Adipocyte (in vitro differentiated cells): ENCODE results near the gene MAP3K21.
A peak's percentile ranks its signal among the peaks of the same experiment; 100 is the strongest.

Experiments used
- DNase-seq: peaks from one replicate; pipeline ENCODE4 v3.0.0-alpha.2; 2015; ENCODE audit warnings: low read depth
- H3K27me3 ChIP-seq: replicated peaks from 2 replicates; pipeline ENCODE4 v1.7.0; 2013; ENCODE audit warnings: mild to moderate bottlenecking, low read length, moderate library complexity; ENCODE audit not compliant: control insufficient read depth, insufficient read depth
- H3K36me3 ChIP-seq: 2 replicates; pipeline ENCODE4 v1.7.0; 2013; ENCODE audit warnings: low read length, mild to moderate bottlenecking, moderate library complexity; ENCODE audit not compliant: control insufficient read depth, insufficient read depth, severe bottlenecking
- H3K4me1 ChIP-seq: 2 replicates; pipeline ENCODE4 v1.7.0; 2013; ENCODE audit warnings: mild to moderate bottlenecking, low read length, moderate library complexity; ENCODE audit not compliant: control insufficient read depth, insufficient read depth
- H3K4me3 ChIP-seq: 2 replicates; pipeline ENCODE4 v1.7.0; 2013; ENCODE audit warnings: mild to moderate bottlenecking, low read length, moderate library complexity
- H3K9ac ChIP-seq: 2 replicates; pipeline ENCODE4 v1.7.0; 2013; ENCODE audit warnings: mild to moderate bottlenecking, low read length, moderate library complexity
- H3K9me3 ChIP-seq: 2 replicates; pipeline ENCODE4 v1.7.0; 2013; ENCODE audit warnings: mild to moderate bottlenecking, low read length, moderate library complexity; ENCODE audit not compliant: control insufficient read depth

Gene MAP3K21

GRCh38 chr1:233327651-233328141 lies at the start of gene MAP3K21:
TSS of gene MAP3K21 (plus strand) at chr1:233327724. CDS start at chr1:233328029, 305 bp downstream.
- Histone ChIP-seq H3K4me1 (no peaks in the 10 kb centered on the region), H3K4me3 (peak within 1 kb of the TSS; percentile 77), H3K27me3 (peaks cover 11% of the 10 kb centered on the region), H3K9me3 (no peaks in the 10 kb centered on the region), H3K36me3 (no peaks in the 10 kb centered on the region), H3K9ac (no peak within 1 kb of the TSS)
- peak; percentile 34 for DNase-seq

- no peak for DNase-seq
- Histone ChIP-seq H3K9ac (no peak overlapping the region), H3K36me3 (no peaks in the 10 kb centered on the region), H3K4me3 (no peak overlapping the region), H3K27me3 (no peaks in the 10 kb centered on the region), H3K4me1 (no peaks in the 10 kb centered on the region), H3K9me3 (no peaks in the 10 kb centered on the region)
Measured at GRCh38 chr1:233278631-233279030, 48.9 kb upstream of the MAP3K21 start.

GRCh38 chr1:233279971-233280370 lies 47.6 kb upstream of the MAP3K21 start:
- no peaks in the 10 kb centered on the region for H3K27me3 ChIP-seq
- no peak for DNase-seq
- no peaks in the 10 kb centered on the region for H3K9me3 ChIP-seq
- no peak overlapping the region for H3K9ac ChIP-seq
- no peak overlapping the region for H3K4me3 ChIP-seq
- no peaks in the 10 kb centered on the region for H3K36me3 ChIP-seq
- H3K4me1 ChIP-seq = no peaks in the 10 kb centered on the region

- Histone ChIP-seq H3K4me3 (no peak overlapping the region), H3K9me3 (no peaks in the 10 kb centered on the region), H3K4me1 (no peaks in the 10 kb centered on the region), H3K36me3 (no peaks in the 10 kb centered on the region), H3K27me3 (no peaks in the 10 kb centered on the region), H3K9ac (no peak overlapping the region)
- DNase-seq = no peak
Measured at GRCh38 chr1:233281711-233282581, 45.6 kb upstream of the MAP3K21 start.

GRCh38 chr1:233282582-233282886 lies 45.0 kb upstream of the MAP3K21 start:
- no peak overlapping the region for H3K9ac ChIP-seq
- DNase-seq = no peak
- H3K36me3 ChIP-seq = no peaks in the 10 kb centered on the region
- H3K9me3 ChIP-seq = no peaks in the 10 kb centered on the region
- H3K27me3 ChIP-seq = no peaks in the 10 kb centered on the region
- H3K4me1 ChIP-seq = no peaks in the 10 kb centered on the region
- no peak overlapping the region for H3K4me3 ChIP-seq

GRCh38 chr1:233289676-233290075 lies 37.8 kb upstream of the MAP3K21 start:
- H3K9ac ChIP-seq = no peak overlapping the region
- no peaks in the 10 kb centered on the region for H3K9me3 ChIP-seq
- H3K4me1 ChIP-seq = peaks cover 11% of the 10 kb centered on the region
- no peaks in the 10 kb centered on the region for H3K27me3 ChIP-seq
- no peak for DNase-seq
- no peaks in the 10 kb centered on the region for H3K36me3 ChIP-seq
- H3K4me3 ChIP-seq = no peak overlapping the region

GRCh38 chr1:233290396-233291034 lies 37.0 kb upstream of the MAP3K21 start:
- no peaks in the 10 kb centered on the region for H3K27me3 ChIP-seq
- no peaks in the 10 kb centered on the region for H3K36me3 ChIP-seq
- H3K4me1 ChIP-seq = peaks cover 14% of the 10 kb centered on the region
- no peak overlapping the region for H3K4me3 ChIP-seq
- H3K9me3 ChIP-seq = no peaks in the 10 kb centered on the region
- no peak overlapping the region for H3K9ac ChIP-seq
- DNase-seq = no peak

GRCh38 chr1:233293556-233294446 lies 33.7 kb upstream of the MAP3K21 start:
- Histone ChIP-seq H3K36me3 (no peaks in the 10 kb centered on the region), H3K4me3 (peak overlapping the region; percentile 92), H3K27me3 (no peaks in the 10 kb centered on the region), H3K9ac (no peak overlapping the region), H3K9me3 (no peaks in the 10 kb centered on the region), H3K4me1 (peaks cover 14% of the 10 kb centered on the region)
- peak; percentile 21 for DNase-seq

GRCh38 chr1:233294913-233295236 lies 32.6 kb upstream of the MAP3K21 start:
- H3K27me3 ChIP-seq = no peaks in the 10 kb centered on the region
- no peaks in the 10 kb centered on the region for H3K9me3 ChIP-seq
- peak overlapping the region; percentile 92 for H3K4me3 ChIP-seq
- peak overlapping the region; percentile 89 for H3K9ac ChIP-seq
- H3K4me1 ChIP-seq = peaks cover 14% of the 10 kb centered on the region
- DNase-seq = peak; percentile 68
- no peaks in the 10 kb centered on the region for H3K36me3 ChIP-seq

GRCh38 chr1:233295237-233295974 lies 32.1 kb upstream of the MAP3K21 start, which contains the start of gene PCNX2:
TSS of gene PCNX2 (minus strand) at chr1:233295725. CDS start at chr1:233295478, 247 bp downstream.
- Histone ChIP-seq H3K9ac (peak within 1 kb of the TSS; percentile 89), H3K36me3 (no peaks in the 10 kb centered on the region), H3K4me3 (peak within 1 kb of the TSS; percentile 92), H3K27me3 (no peaks in the 10 kb centered on the region), H3K4me1 (peaks cover 15% of the 10 kb centered on the region), H3K9me3 (no peaks in the 10 kb centered on the region)
- DNase-seq = peak; percentile 75
